ENCODE data around the gene ARHGEF33.

The ARHGEF33 gene

DNA sequence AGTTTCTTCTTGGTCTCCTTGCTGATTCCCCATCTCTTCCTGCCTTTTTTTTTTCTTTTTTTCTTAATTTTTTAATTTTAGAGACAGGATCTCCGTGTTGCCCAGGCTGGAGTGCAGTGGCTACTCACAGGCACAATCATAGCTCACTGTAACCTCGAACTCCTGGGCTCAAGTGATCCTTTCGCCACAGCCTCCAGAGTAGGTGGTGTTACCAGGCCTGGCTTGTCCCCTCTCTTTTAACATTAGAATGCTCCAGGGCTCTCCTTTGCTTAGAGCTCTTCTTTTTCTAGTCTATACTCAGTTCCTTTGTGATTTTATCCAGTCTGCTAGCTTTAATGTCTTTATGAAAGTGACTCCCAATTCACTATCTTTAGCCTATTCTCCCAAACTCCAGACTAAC, 89.2 kb downstream of the ARHGEF33 start (continued):
- TF ChIP-seq, protein P1, sequence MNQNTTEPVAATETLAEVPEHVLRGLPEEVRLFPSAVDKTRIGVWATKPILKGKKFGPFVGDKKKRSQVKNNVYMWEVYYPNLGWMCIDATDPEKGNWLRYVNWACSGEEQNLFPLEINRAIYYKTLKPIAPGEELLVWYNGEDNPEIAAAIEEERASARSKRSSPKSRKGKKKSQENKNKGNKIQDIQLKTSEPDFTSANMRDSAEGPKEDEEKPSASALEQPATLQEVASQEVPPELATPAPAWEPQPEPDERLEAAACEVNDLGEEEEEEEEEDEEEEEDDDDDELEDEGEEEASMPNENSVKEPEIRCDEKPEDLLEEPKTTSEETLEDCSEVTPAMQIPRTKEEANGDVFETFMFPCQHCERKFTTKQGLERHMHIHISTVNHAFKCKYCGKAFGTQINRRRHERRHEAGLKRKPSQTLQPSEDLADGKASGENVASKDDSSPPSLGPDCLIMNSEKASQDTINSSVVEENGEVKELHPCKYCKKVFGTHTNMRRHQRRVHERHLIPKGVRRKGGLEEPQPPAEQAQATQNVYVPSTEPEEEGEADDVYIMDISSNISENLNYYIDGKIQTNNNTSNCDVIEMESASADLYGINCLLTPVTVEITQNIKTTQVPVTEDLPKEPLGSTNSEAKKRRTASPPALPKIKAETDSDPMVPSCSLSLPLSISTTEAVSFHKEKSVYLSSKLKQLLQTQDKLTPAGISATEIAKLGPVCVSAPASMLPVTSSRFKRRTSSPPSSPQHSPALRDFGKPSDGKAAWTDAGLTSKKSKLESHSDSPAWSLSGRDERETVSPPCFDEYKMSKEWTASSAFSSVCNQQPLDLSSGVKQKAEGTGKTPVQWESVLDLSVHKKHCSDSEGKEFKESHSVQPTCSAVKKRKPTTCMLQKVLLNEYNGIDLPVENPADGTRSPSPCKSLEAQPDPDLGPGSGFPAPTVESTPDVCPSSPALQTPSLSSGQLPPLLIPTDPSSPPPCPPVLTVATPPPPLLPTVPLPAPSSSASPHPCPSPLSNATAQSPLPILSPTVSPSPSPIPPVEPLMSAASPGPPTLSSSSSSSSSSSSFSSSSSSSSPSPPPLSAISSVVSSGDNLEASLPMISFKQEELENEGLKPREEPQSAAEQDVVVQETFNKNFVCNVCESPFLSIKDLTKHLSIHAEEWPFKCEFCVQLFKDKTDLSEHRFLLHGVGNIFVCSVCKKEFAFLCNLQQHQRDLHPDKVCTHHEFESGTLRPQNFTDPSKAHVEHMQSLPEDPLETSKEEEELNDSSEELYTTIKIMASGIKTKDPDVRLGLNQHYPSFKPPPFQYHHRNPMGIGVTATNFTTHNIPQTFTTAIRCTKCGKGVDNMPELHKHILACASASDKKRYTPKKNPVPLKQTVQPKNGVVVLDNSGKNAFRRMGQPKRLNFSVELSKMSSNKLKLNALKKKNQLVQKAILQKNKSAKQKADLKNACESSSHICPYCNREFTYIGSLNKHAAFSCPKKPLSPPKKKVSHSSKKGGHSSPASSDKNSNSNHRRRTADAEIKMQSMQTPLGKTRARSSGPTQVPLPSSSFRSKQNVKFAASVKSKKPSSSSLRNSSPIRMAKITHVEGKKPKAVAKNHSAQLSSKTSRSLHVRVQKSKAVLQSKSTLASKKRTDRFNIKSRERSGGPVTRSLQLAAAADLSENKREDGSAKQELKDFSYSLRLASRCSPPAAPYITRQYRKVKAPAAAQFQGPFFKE (tag by site-specific recombination; IDR thresholded peaks at IDR 0.05; ENCODE audit: borderline replicate concordance) = no peak
- TF ChIP-seq ZNF423 (tag by site-specific recombination; IDR thresholded peaks at IDR 0.05) = no peak
- no peak for TF ChIP-seq ZNF449 (tag by site-specific recombination; IDR thresholded peaks at IDR 0.05)
- TF ChIP-seq ZNF354C (tag by site-specific recombination; IDR thresholded peaks at IDR 0.05; ENCODE audit: borderline replicate concordance, low read depth) = no peak
- TF ChIP-seq ZBTB1 (tag by site-specific recombination; IDR thresholded peaks at IDR 0.05) = no peak
- TF ChIP-seq ZNF138 (tag by site-specific recombination; IDR thresholded peaks at IDR 0.05; ENCODE audit: borderline replicate concordance) = no peak
- no peak for TF ChIP-seq ZNF660 (tag by site-specific recombination; IDR thresholded peaks at IDR 0.05)
- TF ChIP-seq, protein P2, sequence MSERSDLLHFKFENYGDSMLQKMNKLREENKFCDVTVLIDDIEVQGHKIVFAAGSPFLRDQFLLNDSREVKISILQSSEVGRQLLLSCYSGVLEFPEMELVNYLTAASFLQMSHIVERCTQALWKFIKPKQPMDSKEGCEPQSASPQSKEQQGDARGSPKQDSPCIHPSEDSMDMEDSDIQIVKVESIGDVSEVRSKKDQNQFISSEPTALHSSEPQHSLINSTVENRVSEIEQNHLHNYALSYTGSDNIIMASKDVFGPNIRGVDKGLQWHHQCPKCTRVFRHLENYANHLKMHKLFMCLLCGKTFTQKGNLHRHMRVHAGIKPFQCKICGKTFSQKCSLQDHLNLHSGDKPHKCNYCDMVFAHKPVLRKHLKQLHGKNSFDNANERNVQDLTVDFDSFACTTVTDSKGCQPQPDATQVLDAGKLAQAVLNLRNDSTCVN (tag by site-specific recombination; optimal IDR thresholded peaks at IDR 0.05) = no peak
- no peak for TF ChIP-seq ZNF645 (tag by site-specific recombination; IDR thresholded peaks at IDR 0.05)
- TF ChIP-seq, protein P3, sequence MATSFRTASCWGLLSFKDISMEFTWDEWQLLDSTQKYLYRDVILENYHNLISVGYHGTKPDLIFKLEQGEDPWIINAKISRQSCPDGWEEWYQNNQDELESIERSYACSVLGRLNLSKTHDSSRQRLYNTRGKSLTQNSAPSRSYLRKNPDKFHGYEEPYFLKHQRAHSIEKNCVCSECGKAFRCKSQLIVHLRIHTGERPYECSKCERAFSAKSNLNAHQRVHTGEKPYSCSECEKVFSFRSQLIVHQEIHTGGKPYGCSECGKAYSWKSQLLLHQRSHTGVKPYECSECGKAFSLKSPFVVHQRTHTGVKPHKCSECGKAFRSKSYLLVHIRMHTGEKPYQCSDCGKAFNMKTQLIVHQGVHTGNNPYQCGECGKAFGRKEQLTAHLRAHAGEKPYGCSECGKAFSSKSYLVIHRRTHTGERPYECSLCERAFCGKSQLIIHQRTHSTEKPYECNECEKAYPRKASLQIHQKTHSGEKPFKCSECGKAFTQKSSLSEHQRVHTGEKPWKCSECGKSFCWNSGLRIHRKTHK (tag by site-specific recombination; IDR thresholded peaks at IDR 0.05) = no peak
- TF ChIP-seq ZBTB8A (tag by site-specific recombination; IDR thresholded peaks at IDR 0.05) = no peak
- no peak for TF ChIP-seq SCRT2 (tag by site-specific recombination; IDR thresholded peaks at IDR 0.05)
- no peak for TF ChIP-seq ZNF10 (tag by site-specific recombination; IDR thresholded peaks at IDR 0.05)
- no peak for TF ChIP-seq RBAK (tag by site-specific recombination; IDR thresholded peaks at IDR 0.05)
- TF ChIP-seq ZNF768 (tag by site-specific recombination; IDR thresholded peaks at IDR 0.05) = no peak
